MCF 10A (cell line): ENCODE measurements around the gene HIF1A. TPM values are rescaled to one million over a fixed set of nuclear protein-coding genes. Genes with fewer than 3 reads are reported as not detected.

Experiments
- BruUV-seq: library from RNA; stranded (reverse); fragments of 400-500 nt; replicated peaks from 2 replicates; lab custom pipeline; 2021; lab: Mats Ljungman, UMichigan
- CTCF ChIA-PET: fragments of 300-600 bp; sonication (Branson Sonifier 250); formaldehyde crosslinking; extraction: SDS; loops from one replicate; lab custom pipeline; 2021; ENCODE audit warnings: antibody characterized with exemption, inconsistent platforms; lab: Yijun Ruan, JAX
- POLR2A ChIA-PET: fragments of 300-600, 350-650 bp; sonication (Branson Sonifier 250); formaldehyde crosslinking; extraction: SDS; loops from one replicate; lab custom pipeline; 2020; ENCODE audit warnings: antibody characterized with exemption, inconsistent platforms; lab: Yijun Ruan, JAX
- DNase-seq: peaks from one replicate; pipeline ENCODE4 v3.0.0-alpha.2; 2018; ENCODE audit not compliant: unreplicated experiment
- H3K27ac Mint-ChIP-seq: one replicate; pipeline ENCODE4 v1.8.0; 2022; ENCODE audit warnings: mild to moderate bottlenecking, low read depth, mixed read lengths; ENCODE audit not compliant: unreplicated experiment
- H3K27me3 Mint-ChIP-seq: one replicate; pipeline ENCODE4 v1.8.0; 2022; ENCODE audit warnings: mixed read lengths; ENCODE audit not compliant: insufficient read depth, unreplicated experiment
- H3K36me3 Mint-ChIP-seq: one replicate; pipeline ENCODE4 v1.8.0; 2022; ENCODE audit warnings: mild to moderate bottlenecking, moderate library complexity, mixed read lengths; ENCODE audit not compliant: insufficient read depth, unreplicated experiment
- H3K4me1 Mint-ChIP-seq: one replicate; pipeline ENCODE4 v1.8.0; 2022; ENCODE audit warnings: mixed read lengths; ENCODE audit not compliant: insufficient read depth, unreplicated experiment
- H3K4me3 Mint-ChIP-seq: one replicate; pipeline ENCODE4 v1.8.0; 2022; ENCODE audit warnings: mild to moderate bottlenecking, moderate library complexity, mixed read lengths; ENCODE audit not compliant: unreplicated experiment
- H3K9me3 Mint-ChIP-seq: one replicate; pipeline ENCODE4 v1.8.0; 2022; ENCODE audit warnings: mixed read lengths; ENCODE audit not compliant: unreplicated experiment
- CTCF ChIP-seq: fragments of 200-600 bp; IDR thresholded peaks from one replicate; pipeline ENCODE4 v1.8.0; 2022; ENCODE audit warnings: antibody characterized with exemption, mild to moderate bottlenecking; ENCODE audit not compliant: unreplicated experiment
- intact Hi-C: fragments of 100-400 bp; cut with micrococcal nuclease; formaldehyde crosslinking; loops from 2 replicates; pipeline ENCODE4 v1.14.1; 2022
- total RNA-seq: library from RNA; stranded (reverse); gene quantifications from 2 replicates; pipeline ENCODE4 v1.2.3, GENCODE V29; 2022

The HIF1A gene
- total RNA-seq, 1 experiment from 2014 or later = 193 TPM

GRCh38 chr14:61716956-61717355 lies 21.6 kb downstream of the HIF1A start:
- no TSS peak for BruUV-seq
- Mint-ChIP-seq H3K4me1 (peaks cover 33% of the 10 kb centered on the region), H3K4me3 (no peak overlapping the region), H3K9me3 (no peaks in the 10 kb centered on the region), H3K36me3 (peaks cover 10% of the 10 kb centered on the region), H3K27me3 (no peaks in the 10 kb centered on the region), H3K27ac (no peak overlapping the region)
- no peak for TF ChIP-seq CTCF
- CTCF ChIA-PET = interaction anchor here (0.5 kb wide), 1 partner anchor 240 kb away, joined by 4 read pairs; no protein-coding TSS in a partner anchor
- intact Hi-C loops = no loop called here
- POLR2A ChIA-PET = interaction anchor here (0.6 to 9.1 kb wide), 9 partner anchors 8 to 246 kb away, joined by 3 to 67 read pairs (median 4); no protein-coding TSS in a partner anchor
- DNase-seq = no peak

GRCh38 chr14:61718039-61718438 lies 22.7 kb downstream of the HIF1A start:
- H3K4me1 Mint-ChIP-seq = peaks cover 22% of the 10 kb centered on the region
- ChIA-PET POLR2A (interaction anchor here (0.5 to 9.1 kb wide), 6 partner anchors 9 to 434 kb away, joined by 3 to 67 read pairs (median 4); partner anchors contain the start of gene HIF1A), CTCF (interaction anchor here (0.6 to 2.6 kb wide), 2 partner anchors 117 to 243 kb away, joined by 3 to 7 read pairs; no protein-coding TSS in a partner anchor)
- intact Hi-C loops = no loop called here
- H3K27ac Mint-ChIP-seq = no peak overlapping the region
- no peaks in the 10 kb centered on the region for H3K9me3 Mint-ChIP-seq
- no peak for TF ChIP-seq CTCF
- H3K4me3 Mint-ChIP-seq = no peak overlapping the region
- BruUV-seq = no TSS peak
- no peak for DNase-seq
- H3K36me3 Mint-ChIP-seq = peaks cover 20% of the 10 kb centered on the region
- no peaks in the 10 kb centered on the region for H3K27me3 Mint-ChIP-seq

GRCh38 chr14:61719344-61720293 lies 24.3 kb downstream of the HIF1A start:
- ChIA-PET CTCF (interaction anchor here (0.6 to 2.7 kb wide), 6 partner anchors 10 to 244 kb away, joined by 3 to 16 read pairs (median 4); no protein-coding TSS in a partner anchor), POLR2A (interaction anchor here (0.6 to 9.1 kb wide), 14 partner anchors 9 to 415 kb away, joined by 3 to 67 read pairs (median 4); partner anchors contain the start of gene HIF1A)
- Mint-ChIP-seq H3K4me3 (no peak overlapping the region), H3K4me1 (peaks cover 14% of the 10 kb centered on the region), H3K27me3 (no peaks in the 10 kb centered on the region), H3K9me3 (no peaks in the 10 kb centered on the region), H3K36me3 (peaks cover 31% of the 10 kb centered on the region), H3K27ac (no peak overlapping the region)
- intact Hi-C loops = no loop called here
- no peak for TF ChIP-seq CTCF
- no peak for DNase-seq
- no TSS peak for BruUV-seq

GRCh38 chr14:61720294-61720661 lies 25.0 kb downstream of the HIF1A start:
- no peaks in the 10 kb centered on the region for H3K9me3 Mint-ChIP-seq
- peaks cover 20% of the 10 kb centered on the region for H3K4me1 Mint-ChIP-seq
- ChIA-PET CTCF (interaction anchor here (1.1 to 2.7 kb wide), 5 partner anchors 10 to 245 kb away, joined by 3 to 16 read pairs (median 4); no protein-coding TSS in a partner anchor), POLR2A (interaction anchor here (0.8 to 9.1 kb wide), 9 partner anchors 10 to 250 kb away, joined by 3 to 67 read pairs (median 5); partner anchors contain the start of gene HIF1A)
- H3K4me3 Mint-ChIP-seq = no peak overlapping the region
- DNase-seq = no peak
- no peaks in the 10 kb centered on the region for H3K27me3 Mint-ChIP-seq
- no TSS peak for BruUV-seq
- peak overlapping the region; percentile 71 for H3K27ac Mint-ChIP-seq
- no peak for TF ChIP-seq CTCF
- intact Hi-C loops = no loop called here
- H3K36me3 Mint-ChIP-seq = peaks cover 34% of the 10 kb centered on the region
